Gastroesophageal sphincter (tissue), 4 donors: ENCODE results near the gene PAAF1. TPM values are rescaled to one million over a fixed set of nuclear protein-coding genes. Genes with fewer than 3 reads are reported as not detected.

Source experiments
- ATAC-seq: fragments of 150-250 bp; one replicate; pipeline ENCODE4 v1.9.1; 2016; ENCODE audit warnings: mild to moderate bottlenecking, moderate library complexity
- H3K27ac ChIP-seq, 4 donors: fragments of 200-600 bp; sonication (generic) in 3 of 4; 1 replicate in 3 of 4; 2 replicates in 1 of 4; pipeline ENCODE4 v1.5.1; 2016 to 2019
- H3K27me3 ChIP-seq: fragments of 200-600 bp; sonication (generic); one replicate; pipeline ENCODE4 v1.5.1; 2019
- H3K36me3 ChIP-seq, 2 donors: fragments of 200-600 bp; sonication (generic); one replicate each; pipeline ENCODE4 v1.5.1; 2019; ENCODE audit warnings: control low read depth in 1 of 2
- H3K4me1 ChIP-seq, 3 donors: fragments of 200-600 bp; sonication (generic); 1 replicate in 2 of 3; 2 replicates in 1 of 3; pipeline ENCODE4 v1.5.1; 2016 to 2019; ENCODE audit warnings: control low read depth in 2 of 3
- H3K4me3 ChIP-seq, 2 donors: fragments of 200-600 bp; sonication (generic); one replicate each; pipeline ENCODE4 v1.5.1; 2019; ENCODE audit warnings: mild to moderate bottlenecking in 1 of 2, moderate library complexity in 1 of 2
- H3K9me3 ChIP-seq, 3 donors: fragments of 200-600 bp; sonication (generic); one replicate each; pipeline ENCODE4 v1.5.1; 2017 to 2019; ENCODE audit warnings: control low read depth in 2 of 3
- CTCF ChIP-seq, 4 experiments: fragments of 200-600 bp in 2 of 4; fragments of 450-650 bp in 2 of 4; sonication (generic) in 1 of 4; IDR thresholded peaks; one replicate each; pipeline ENCODE4 v1.5.1; 2017 to 2019; ENCODE audit warnings: antibody characterized with exemption in 4 of 4, mild to moderate bottlenecking in 2 of 4, moderate library complexity in 2 of 4
- EP300 ChIP-seq: sonication (generic); formaldehyde crosslinking; IDR thresholded peaks from one replicate; pipeline ENCODE4 v1.6.1; 2017; ENCODE audit warnings: antibody characterized with exemption, mild to moderate bottlenecking
- POLR2A ChIP-seq, 2 donors: fragments of 450-650 bp; IDR thresholded peaks; one replicate each; pipeline ENCODE4 v1.6.1; 2017; ENCODE audit warnings: antibody characterized with exemption in 2 of 2, mild to moderate bottlenecking in 2 of 2, moderate library complexity in 1 of 2
- POLR2AphosphoS5 ChIP-seq: sonication (generic); formaldehyde crosslinking; IDR thresholded peaks from one replicate; pipeline ENCODE4 v1.6.1; 2017; ENCODE audit warnings: antibody characterized with exemption
- WGBS, 2 donors: methylation state at CpG; one replicate each; pipeline ENCODE4 v1.1.5; 2018; ENCODE audit warnings: low coverage in 1 of 2; 5-methylcytosine and 5-hydroxymethylcytosine counted together
- total RNA-seq, 4 donors: library from RNA; depleted of rRNA; stranded (reverse); fragments of >200 nt; gene quantifications; one replicate each; pipeline ENCODE4 v1.1.0, GENCODE V29; 2016

Gene PAAF1
- total RNA-seq, 4 donors from 2014 or later: 16.2 to 30.2 (median 17.8) TPM

- no peaks in the 10 kb centered on the region for H3K4me1 ChIP-seq
- ATAC-seq: no peak
- no peaks in the 10 kb centered on the region for H3K9me3 ChIP-seq
- H3K36me3 ChIP-seq: peaks cover 0 to 65% of the 10 kb centered on the region in 2 donors
- H3K27ac ChIP-seq: no peak overlapping the region
- H3K27me3 ChIP-seq: no peaks in the 10 kb centered on the region
- 59% methylated on average over 2 of the region's 2 CpGs for WGBS, 2 donors
- H3K4me3 ChIP-seq: no peak overlapping the region
- no peak for TF ChIP-seq POLR2A (IDR thresholded peaks at IDR 0.05)
- TF ChIP-seq EP300: no peak
- no peak for TF ChIP-seq POLR2AphosphoS5
- no peak for TF ChIP-seq CTCF (IDR thresholded peaks at IDR 0.05)
Measured at GRCh38 chr11:73860202-73860601, 16.6 kb upstream of the PAAF1 start.

- H3K27me3 ChIP-seq: no peaks in the 10 kb centered on the region
- H3K27ac ChIP-seq: no peak overlapping the region
- H3K9me3 ChIP-seq: no peaks in the 10 kb centered on the region
- WGBS, 2 donors: 80 to 100% methylated on average over 1 to 4 of the region's 4 CpGs
- H3K4me1 ChIP-seq: peaks cover 0 to 11% (median 0%) of the 10 kb centered on the region in 3 donors
- H3K36me3 ChIP-seq: peaks cover 0 to 62% of the 10 kb centered on the region in 2 donors
- no peak for ATAC-seq
- TF ChIP-seq POLR2AphosphoS5 (no peak), POLR2A (IDR thresholded peaks at IDR 0.05) (no peak), EP300 (no peak), CTCF (IDR thresholded peaks at IDR 0.05) (no peak)
- H3K4me3 ChIP-seq: no peak overlapping the region
Measured at GRCh38 chr11:73862986-73863385, 13.8 kb upstream of the PAAF1 start.

- H3K4me3 ChIP-seq: no peak overlapping the region
- no peak for TF ChIP-seq EP300
- TF ChIP-seq POLR2A (IDR thresholded peaks at IDR 0.05): no peak
- no peak for TF ChIP-seq POLR2AphosphoS5
- TF ChIP-seq CTCF (IDR thresholded peaks at IDR 0.05): no peak
- 55 to 59% methylated on average over 4 to 5 of the region's 5 CpGs for WGBS, 2 donors
- peak; percentile 35 for ATAC-seq
- H3K36me3 ChIP-seq: peaks cover 0 to 56% of the 10 kb centered on the region in 2 donors
- peaks cover 0 to 11% (median 0%) of the 10 kb centered on the region in 3 donors for H3K4me1 ChIP-seq
- H3K9me3 ChIP-seq: no peaks in the 10 kb centered on the region
- no peaks in the 10 kb centered on the region for H3K27me3 ChIP-seq
- peak overlapping the region in 3 of 4 donors; percentile 54 to 68 (median 59) for H3K27ac ChIP-seq
Measured at GRCh38 chr11:73866095-73866579, 10.7 kb upstream of the PAAF1 start.

- peak overlapping the region in 3 of 4 donors; percentile 54 to 68 (median 59) for H3K27ac ChIP-seq
- WGBS, 2 donors: 10 to 17% methylated on average over 2 of the region's 2 CpGs
- peaks cover 0 to 56% of the 10 kb centered on the region in 2 donors for H3K36me3 ChIP-seq
- TF ChIP-seq POLR2A (IDR thresholded peaks at IDR 0.05) (no peak), POLR2AphosphoS5 (peak; percentile 74), EP300 (no peak), CTCF (IDR thresholded peaks at IDR 0.05) (no peak)
- H3K9me3 ChIP-seq: no peaks in the 10 kb centered on the region
- H3K4me1 ChIP-seq: peaks cover 0 to 11% (median 0%) of the 10 kb centered on the region in 3 donors
- no peaks in the 10 kb centered on the region for H3K27me3 ChIP-seq
- peak; percentile 93 for ATAC-seq
- H3K4me3 ChIP-seq: no peak overlapping the region
Measured at GRCh38 chr11:73866586-73866996, 10.2 kb upstream of the PAAF1 start.

- Histone ChIP-seq H3K27me3 (no peaks in the 10 kb centered on the region), H3K4me1 (peaks cover 0 to 20% (median 0%) of the 10 kb centered on the region in 3 donors), H3K9me3 (no peaks in the 10 kb centered on the region), H3K27ac (no peak overlapping the region), H3K36me3 (peaks cover 0 to 58% of the 10 kb centered on the region in 2 donors), H3K4me3 (no peak overlapping the region)
- 83% methylated on average over 1 of the region's 1 CpG; no CpG with 5 or more reads in 1 of the 2 donors for WGBS, 2 donors
- TF ChIP-seq EP300 (no peak), CTCF (IDR thresholded peaks at IDR 0.05) (no peak), POLR2A (IDR thresholded peaks at IDR 0.05) (no peak), POLR2AphosphoS5 (no peak)
- ATAC-seq: no peak
Measured at GRCh38 chr11:73869332-73869949, 7.4 kb upstream of the PAAF1 start.
